ENCODE data around the gene ACBD6. TPM values are rescaled to one million over a fixed set of nuclear protein-coding genes. Genes with fewer than 3 reads are reported as not detected.

ACBD6 gene
- total RNA-seq, 1 donor from 2014 or later = 49.1 TPM

GRCh38 chr1:180246579-180246978 lies 255.8 kb downstream of the ACBD6 start:
- Mint-ChIP-seq H3K9me3 (no peaks in the 10 kb centered on the region), H3K27me3 (peaks cover 64% of the 10 kb centered on the region), H3K4me1 (ENCODE audit: unreplicated experiment) (peaks cover 4% of the 10 kb centered on the region), H3K27ac (no peak overlapping the region), H3K36me3 (no peaks in the 10 kb centered on the region), H3K4me3 (no peak overlapping the region)
- DNase-seq (ENCODE audit: extremely low spot score, unreplicated experiment) = no peak
- TF ChIP-seq CTCF (conservative IDR thresholded peaks at IDR 0.05) = no peak

GRCh38 chr1:180244840-180245239 lies 257.5 kb downstream of the ACBD6 start:
- H3K27me3 Mint-ChIP-seq = peaks cover 73% of the 10 kb centered on the region
- peaks cover 4% of the 10 kb centered on the region for H3K4me1 Mint-ChIP-seq (ENCODE audit: unreplicated experiment)
- no peaks in the 10 kb centered on the region for H3K9me3 Mint-ChIP-seq
- no peaks in the 10 kb centered on the region for H3K36me3 Mint-ChIP-seq
- H3K27ac Mint-ChIP-seq = no peak overlapping the region
- DNase-seq (ENCODE audit: extremely low spot score, unreplicated experiment) = no peak
- H3K4me3 Mint-ChIP-seq = no peak overlapping the region
- TF ChIP-seq CTCF (conservative IDR thresholded peaks at IDR 0.05) = no peak

GRCh38 chr1:180243517-180244221 lies 258.7 kb downstream of the ACBD6 start:
- H3K36me3 Mint-ChIP-seq = no peaks in the 10 kb centered on the region
- no peak overlapping the region for H3K27ac Mint-ChIP-seq
- no peak for DNase-seq (ENCODE audit: extremely low spot score, unreplicated experiment)
- H3K4me1 Mint-ChIP-seq (ENCODE audit: unreplicated experiment) = no peaks in the 10 kb centered on the region
- H3K9me3 Mint-ChIP-seq = no peaks in the 10 kb centered on the region
- H3K27me3 Mint-ChIP-seq = peaks cover 79% of the 10 kb centered on the region
- TF ChIP-seq CTCF (conservative IDR thresholded peaks at IDR 0.05) = no peak
- H3K4me3 Mint-ChIP-seq = no peak overlapping the region

- H3K4me3 Mint-ChIP-seq = no peak overlapping the region
- no peaks in the 10 kb centered on the region for H3K4me1 Mint-ChIP-seq (ENCODE audit: unreplicated experiment)
- H3K27me3 Mint-ChIP-seq = peaks cover 88% of the 10 kb centered on the region
- H3K9me3 Mint-ChIP-seq = no peaks in the 10 kb centered on the region
- no peak overlapping the region for H3K27ac Mint-ChIP-seq
- no peaks in the 10 kb centered on the region for H3K36me3 Mint-ChIP-seq
- DNase-seq (ENCODE audit: extremely low spot score, unreplicated experiment) = no peak
- no peak for TF ChIP-seq CTCF (conservative IDR thresholded peaks at IDR 0.05)
Observed at GRCh38 chr1:180241716-180242544, 260.4 kb downstream of the ACBD6 start.

- Mint-ChIP-seq H3K27ac (no peak overlapping the region), H3K9me3 (no peaks in the 10 kb centered on the region), H3K27me3 (peaks cover 98% of the 10 kb centered on the region), H3K4me3 (no peak overlapping the region), H3K4me1 (ENCODE audit: unreplicated experiment) (peaks cover 7% of the 10 kb centered on the region), H3K36me3 (no peaks in the 10 kb centered on the region)
- no peak for DNase-seq (ENCODE audit: extremely low spot score, unreplicated experiment)
- TF ChIP-seq CTCF (conservative IDR thresholded peaks at IDR 0.05) = no peak
Observed at GRCh38 chr1:180239145-180240096, 263.0 kb downstream of the ACBD6 start.

Measured in type B pancreatic cell (in vitro differentiated cells).